HG02884 (cell line): ENCODE data around the gene PHGDH.

ENCODE experiments used
- ATAC-seq: cut with Tn5 transposase; IDR thresholded peaks from one replicate; pipeline ENCODE4 v1.9.1; 2021; ENCODE audit warnings: mild to moderate bottlenecking, moderate library complexity; ENCODE audit not compliant: unreplicated experiment

The PHGDH gene

GRCh38 chr1:119729044-119729443 is 17.3 kb downstream of the PHGDH start:
- ATAC-seq, result no peak

- no peak for ATAC-seq
These were observed 19.3 kb downstream of the PHGDH start for GRCh38 chr1:119731060-119731459.

GRCh38 chr1:119731741-119732430 is 20.2 kb downstream of the PHGDH start:
- no peak for ATAC-seq

GRCh38 chr1:119732465-119733168 is 20.9 kb downstream of the PHGDH start:
- ATAC-seq, result no peak

GRCh38 chr1:119733754-119734153 is 22.0 kb downstream of the PHGDH start:
- no peak for ATAC-seq

- no peak for ATAC-seq
These were observed 23.5 kb downstream of the PHGDH start for GRCh38 chr1:119735217-119735616.

- ATAC-seq, result no peak
These were observed 24.9 kb downstream of the PHGDH start for GRCh38 chr1:119736649-119737039.

GRCh38 chr1:119737040-119737682 is 25.4 kb downstream of the PHGDH start:
- ATAC-seq, result no peak

GRCh38 chr1:119738100-119738720 is 26.5 kb downstream of the PHGDH start:
- ATAC-seq, result no peak

GRCh38 chr1:119739150-119739549 is 27.4 kb downstream of the PHGDH start:
- no peak for ATAC-seq

GRCh38 chr1:119740261-119740660 is 28.5 kb downstream of the PHGDH start:
- no peak for ATAC-seq

- ATAC-seq, result no peak
These were observed 29.4 kb downstream of the PHGDH start for GRCh38 chr1:119740896-119741780.

GRCh38 chr1:119742202-119742601 is 30.5 kb downstream of the PHGDH start:
- ATAC-seq, result no peak

- no peak for ATAC-seq
These were observed 30.9 kb downstream of the PHGDH start for GRCh38 chr1:119742677-119743076.

GRCh38 chr1:119743308-119743707 is 31.6 kb downstream of the PHGDH start:
- ATAC-seq, result no peak

GRCh38 chr1:119743776-119744597 is 32.3 kb downstream of the PHGDH start:
- peak; percentile 76 for ATAC-seq

GRCh38 chr1:119744598-119744942 is 32.8 kb downstream of the PHGDH start:
- ATAC-seq, result no peak

- ATAC-seq, result no peak
These were observed 33.3 kb downstream of the PHGDH start for GRCh38 chr1:119745034-119745433.

GRCh38 chr1:119747451-119747850 is 35.7 kb downstream of the PHGDH start:
- ATAC-seq, result no peak

- ATAC-seq, result no peak
These were observed 36.3 kb downstream of the PHGDH start for GRCh38 chr1:119748040-119748439.
